ENCODE data around the gene APOBEC3B. TPM values are rescaled to one million over a fixed set of nuclear protein-coding genes. Genes with fewer than 3 reads are reported as not detected.

APOBEC3B gene
- total and polyA plus RNA-seq, 2 of the 8 experiments (the other 6 are each of a cell fraction or from before 2014, with no cell fraction given): 14.2 to 74.9 TPM

DNA sequence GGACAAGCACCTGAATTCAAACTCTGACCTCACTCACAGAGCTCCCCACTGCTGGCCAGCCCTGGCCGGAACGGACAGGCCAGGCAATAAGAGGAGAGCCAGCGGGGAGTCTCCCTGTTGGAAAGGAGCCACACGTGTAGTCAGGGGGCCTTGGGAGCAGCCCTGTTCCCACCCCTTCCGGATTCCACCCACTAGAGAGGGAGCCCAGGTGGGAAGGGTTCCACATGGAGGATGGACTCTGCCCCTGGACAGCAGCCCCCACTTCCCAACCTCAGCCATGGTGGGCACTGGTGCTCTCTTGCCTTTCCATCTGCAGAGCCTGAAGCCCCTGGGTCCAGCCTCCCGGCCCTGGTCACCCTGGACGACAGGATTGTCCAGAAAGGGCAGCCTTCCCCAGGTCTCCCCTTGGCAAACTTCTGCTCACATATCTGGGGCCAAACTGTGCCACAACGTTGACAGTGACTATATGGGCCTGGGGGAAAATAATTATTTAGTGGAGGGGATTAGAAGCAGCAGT, 32.2 kb upstream of the APOBEC3B start:
- ChIA-PET CTCF (ENCODE audit: partially characterized antibody) (interaction anchor here (0.9 to 2.3 kb wide), 8 partner anchors 8 to 98 kb away, joined by 3 to 9 read pairs (median 4); no protein-coding TSS in a partner anchor), POLR2A (ENCODE audit: partially characterized antibody) (no interaction called here)
- 78% methylated on average over 8 of the region's 8 CpGs; no CpG with 5 or more reads in 1 of the 2 experiments for WGBS, 2 experiments (ENCODE audit: extremely low coverage in 1 of 2, insufficient coverage in 1 of 2, insufficient read length in 1 of 2, insufficient replicate concordance in 2 of 2, low coverage in 1 of 2, low lambda C conversion rate in 2 of 2, missing lambda C conversion rate in 1 of 2)
- Histone ChIP-seq H2AFZ (ENCODE audit: low read length) (no peak overlapping the region), H3K27me3 (replicated peaks in 1 of 4; ENCODE audit: control insufficient read depth in 3 of 4, extremely low read depth in 1 of 4, insufficient read depth in 3 of 4, low read length in 3 of 4) (peaks cover 0 to 3% (median 0%) of the 10 kb centered on the region in 4 experiments; a peak in 1 of 7 replicates), H2BK120ac (replicated peaks; ENCODE audit: low read depth, low read length) (no peak overlapping the region), H3K27ac (ENCODE audit: low read depth, low read length) (no peak overlapping the region), H3K79me2 (ENCODE audit: control insufficient read depth in 1 of 2, insufficient read depth in 2 of 2, low read length in 2 of 2) (no peaks in the 10 kb centered on the region), H3K9ac (replicated peaks in 1 of 4; ENCODE audit: extremely low read depth in 1 of 4, low read depth in 3 of 4, low read length in 3 of 4) (no peak overlapping the region), H4K91ac (replicated peaks; ENCODE audit: insufficient read length, low read length) (no peak overlapping the region), H2AK5ac (ENCODE audit: low read depth, low read length) (no peak overlapping the region), H2BK20ac (ENCODE audit: low read length) (no peak overlapping the region), H3K36me3 (ENCODE audit: control insufficient read depth in 2 of 4, insufficient read depth in 4 of 4, low read length in 3 of 4) (no peaks in the 10 kb centered on the region), H2BK12ac (ENCODE audit: low read depth, low read length) (no peak overlapping the region), H3K4me1 (replicated peaks in 1 of 4; ENCODE audit: control insufficient read depth in 3 of 4, insufficient read depth in 4 of 4, low read length in 3 of 4) (peaks cover 0 to 3% (median 0%) of the 10 kb centered on the region in 4 experiments; a peak in 3 of 7 replicates), H3K9me3 (ENCODE audit: insufficient read depth in 2 of 2, low read depth in 1 of 2, low read length in 1 of 2) (no peaks in the 10 kb centered on the region), H3K4me3 (ENCODE audit: extremely low read depth in 1 of 4, insufficient read depth in 2 of 4, low read depth in 3 of 4, low read length in 4 of 4) (no peak overlapping the region), H3K23me2 (ENCODE audit: low read depth, low read length) (no peaks in the 10 kb centered on the region), H3K14ac (ENCODE audit: insufficient read length) (no peak overlapping the region), H3K4ac (replicated peaks; ENCODE audit: insufficient read length, low read depth, low read length) (no peak overlapping the region), H3K79me1 (ENCODE audit: low read depth, low read length) (no peaks in the 10 kb centered on the region), H4K20me1 (replicated peaks in 1 of 2; ENCODE audit: control insufficient read depth in 1 of 2, insufficient read depth in 2 of 2, low read length in 2 of 2) (no peaks in the 10 kb centered on the region), H3K56ac (replicated peaks; ENCODE audit: insufficient read length, low read depth, low read length) (no peak overlapping the region), H3K4me2 (ENCODE audit: insufficient read depth in 1 of 2, low read depth in 2 of 2, low read length in 2 of 2) (no peak overlapping the region), H4K8ac (ENCODE audit: extremely low read depth, insufficient read depth, low read length) (no peak overlapping the region), H2BK15ac (ENCODE audit: low read length) (no peak overlapping the region), H3K23ac (ENCODE audit: insufficient read length) (no peak overlapping the region), H2BK5ac (ENCODE audit: low read depth, low read length) (no peak overlapping the region), H4K5ac (ENCODE audit: insufficient read length, low read depth, low read length) (no peak overlapping the region), H3K18ac (ENCODE audit: extremely low read depth, low read length) (no peak overlapping the region)
- DNase-seq (ENCODE audit: low read depth in 1 of 2, low spot score in 2 of 2): no peak
- TF ChIP-seq MAFK (IDR thresholded peaks at IDR 0.05; ENCODE audit: low read depth, low read length) (no peak), EGR1 (IDR thresholded peaks at IDR 0.05; ENCODE audit: borderline replicate concordance, low read depth, low read length) (no peak)
- no peak for FAIRE-seq
